Uterus (tissue), 4 donors: ENCODE data around the gene MYO19. TPM values are rescaled to one million over a fixed set of nuclear protein-coding genes. Genes with fewer than 3 reads are reported as not detected.

Source experiments
- DNase-seq, 2 donors: peaks; one replicate each; pipeline ENCODE4 v3.0.0-alpha.2; 2019 to 2020
- H3K27ac ChIP-seq, 2 donors: fragments of 200-600 bp; sonication (generic); 1 replicate in 1 of 2; 2 replicates in 1 of 2; pipeline ENCODE4 v1.5.1; 2016 to 2018
- H3K27me3 ChIP-seq, 2 donors: fragments of 200-600 bp; sonication (generic); one replicate each; pipeline ENCODE4 v1.5.1; 2018 to 2019; ENCODE audit warnings: control low read depth in 1 of 2
- H3K36me3 ChIP-seq, 2 donors: fragments of 200-600 bp; sonication (generic); one replicate each; pipeline ENCODE4 v1.5.1; 2019; ENCODE audit warnings: control low read depth in 1 of 2
- H3K4me1 ChIP-seq, 2 donors: fragments of 200-600 bp; sonication (generic); one replicate each; pipeline ENCODE4 v1.5.1; 2018 to 2019; ENCODE audit warnings: control low read depth in 1 of 2
- H3K4me3 ChIP-seq, 2 donors: fragments of 200-600 bp; sonication (generic); 1 replicate in 1 of 2; 2 replicates in 1 of 2; pipeline ENCODE4 v1.5.1; 2018 to 2019; ENCODE audit warnings: mild to moderate bottlenecking in 1 of 2
- H3K9me3 ChIP-seq, 2 donors: fragments of 200-600 bp; sonication (generic); one replicate each; pipeline ENCODE4 v1.5.1; 2019; ENCODE audit warnings: control low read depth in 1 of 2
- POLR2A ChIP-seq, 2 donors: fragments of 450-650 bp; IDR thresholded peaks; one replicate each; pipeline ENCODE4 v1.6.1; 2016; ENCODE audit warnings: antibody characterized with exemption in 2 of 2, mild to moderate bottlenecking in 1 of 2, moderate library complexity in 1 of 2
- intact Hi-C: fragments of 100-400 bp; cut with DNase I; formaldehyde crosslinking; loops from one replicate; pipeline ENCODE4 v1.15.1; 2023; ENCODE audit warnings: low total_unique reads
- total RNA-seq, 4 donors: library from RNA; depleted of rRNA in 3 of 4; stranded (reverse); fragments of >200 nt in 3 of 4; gene quantifications; one replicate each; pipeline versions ENCODE4 v1.1.0 to v1.2.4, GENCODE V29; 2014 to 2023
- TF ChIP-seq, protein P1 (sequence below), 4 experiments: fragments of 200-600 bp in 2 of 4; fragments of 450-650 bp in 2 of 4; sonication (generic) in 2 of 4; IDR thresholded peaks; one replicate each; pipeline ENCODE4 v1.5.1; 2016 to 2019; ENCODE audit warnings: antibody characterized with exemption in 4 of 4, mild to moderate bottlenecking in 2 of 4, moderate library complexity in 1 of 4
- donor health status: DM: yes; HTN: yes; CAD: no.

Gene MYO19
- total RNA-seq, 4 donors from 2014 or later: 7.9 to 69.7 (median 48.5) TPM

DNA sequence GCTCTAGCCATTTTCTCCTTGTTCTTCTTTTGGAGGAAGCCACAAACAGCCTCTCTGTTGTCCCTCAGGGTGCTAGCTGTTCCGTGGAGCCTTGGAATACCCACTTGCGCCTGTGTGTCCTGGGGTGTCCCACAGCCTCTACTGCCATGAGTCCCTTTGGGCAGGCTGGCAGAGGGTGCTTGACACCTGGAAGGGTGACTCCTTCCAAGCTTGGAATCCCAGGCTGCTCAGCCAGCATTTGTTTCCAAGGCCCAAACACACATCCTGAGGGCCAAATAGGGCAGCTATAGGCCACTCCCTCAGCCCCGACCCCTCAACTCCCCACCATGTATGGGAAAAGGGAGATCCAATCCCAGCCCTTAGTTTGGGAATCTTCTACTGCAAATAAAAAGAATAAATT is 33.3 kb downstream of the MYO19 start:
- Histone ChIP-seq H3K27ac (no peak overlapping the region), H3K4me1 (no peaks in the 10 kb centered on the region), H3K9me3 (no peaks in the 10 kb centered on the region), H3K4me3 (no peak overlapping the region), H3K27me3 (no peaks in the 10 kb centered on the region), H3K36me3 (no peaks in the 10 kb centered on the region)
- TF ChIP-seq, protein P1, sequence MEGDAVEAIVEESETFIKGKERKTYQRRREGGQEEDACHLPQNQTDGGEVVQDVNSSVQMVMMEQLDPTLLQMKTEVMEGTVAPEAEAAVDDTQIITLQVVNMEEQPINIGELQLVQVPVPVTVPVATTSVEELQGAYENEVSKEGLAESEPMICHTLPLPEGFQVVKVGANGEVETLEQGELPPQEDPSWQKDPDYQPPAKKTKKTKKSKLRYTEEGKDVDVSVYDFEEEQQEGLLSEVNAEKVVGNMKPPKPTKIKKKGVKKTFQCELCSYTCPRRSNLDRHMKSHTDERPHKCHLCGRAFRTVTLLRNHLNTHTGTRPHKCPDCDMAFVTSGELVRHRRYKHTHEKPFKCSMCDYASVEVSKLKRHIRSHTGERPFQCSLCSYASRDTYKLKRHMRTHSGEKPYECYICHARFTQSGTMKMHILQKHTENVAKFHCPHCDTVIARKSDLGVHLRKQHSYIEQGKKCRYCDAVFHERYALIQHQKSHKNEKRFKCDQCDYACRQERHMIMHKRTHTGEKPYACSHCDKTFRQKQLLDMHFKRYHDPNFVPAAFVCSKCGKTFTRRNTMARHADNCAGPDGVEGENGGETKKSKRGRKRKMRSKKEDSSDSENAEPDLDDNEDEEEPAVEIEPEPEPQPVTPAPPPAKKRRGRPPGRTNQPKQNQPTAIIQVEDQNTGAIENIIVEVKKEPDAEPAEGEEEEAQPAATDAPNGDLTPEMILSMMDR (IDR thresholded peaks at IDR 0.05): no peak
- no peak for TF ChIP-seq POLR2A (IDR thresholded peaks at IDR 0.05)
- no peak for DNase-seq
- intact Hi-C loops: no loop called here

DNA sequence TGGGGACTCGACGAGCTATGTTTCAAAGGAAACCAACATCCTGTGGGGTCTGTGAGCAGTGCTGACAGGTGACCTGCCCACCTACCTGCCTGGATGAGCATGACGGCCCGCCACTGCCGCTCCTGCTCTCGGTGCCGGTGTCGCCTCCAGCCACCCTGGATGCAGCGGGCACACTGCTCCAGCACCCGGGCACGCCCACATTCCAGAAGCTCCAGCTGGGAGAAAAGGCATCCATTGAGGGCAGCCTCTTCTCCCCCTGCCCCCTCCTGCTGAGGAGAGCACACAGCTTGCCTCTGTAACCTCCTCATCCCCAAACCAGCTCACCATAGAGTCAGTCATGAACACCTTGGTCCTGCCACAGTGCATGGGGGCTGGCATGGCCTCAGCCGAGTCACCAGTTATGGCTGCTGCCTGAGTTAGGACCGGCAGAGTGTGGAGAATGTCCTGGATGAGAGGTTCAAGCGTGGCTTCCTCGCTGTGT is 33.9 kb downstream of the MYO19 start:
- Histone ChIP-seq H3K27me3 (no peaks in the 10 kb centered on the region), H3K36me3 (no peaks in the 10 kb centered on the region), H3K27ac (no peak overlapping the region), H3K4me3 (no peak overlapping the region), H3K9me3 (no peaks in the 10 kb centered on the region), H3K4me1 (no peaks in the 10 kb centered on the region)
- no peak for TF ChIP-seq POLR2A (IDR thresholded peaks at IDR 0.05)
- TF ChIP-seq, protein P1 (IDR thresholded peaks at IDR 0.05): no peak
- no peak for DNase-seq
- intact Hi-C loops: no loop called here

DNA sequence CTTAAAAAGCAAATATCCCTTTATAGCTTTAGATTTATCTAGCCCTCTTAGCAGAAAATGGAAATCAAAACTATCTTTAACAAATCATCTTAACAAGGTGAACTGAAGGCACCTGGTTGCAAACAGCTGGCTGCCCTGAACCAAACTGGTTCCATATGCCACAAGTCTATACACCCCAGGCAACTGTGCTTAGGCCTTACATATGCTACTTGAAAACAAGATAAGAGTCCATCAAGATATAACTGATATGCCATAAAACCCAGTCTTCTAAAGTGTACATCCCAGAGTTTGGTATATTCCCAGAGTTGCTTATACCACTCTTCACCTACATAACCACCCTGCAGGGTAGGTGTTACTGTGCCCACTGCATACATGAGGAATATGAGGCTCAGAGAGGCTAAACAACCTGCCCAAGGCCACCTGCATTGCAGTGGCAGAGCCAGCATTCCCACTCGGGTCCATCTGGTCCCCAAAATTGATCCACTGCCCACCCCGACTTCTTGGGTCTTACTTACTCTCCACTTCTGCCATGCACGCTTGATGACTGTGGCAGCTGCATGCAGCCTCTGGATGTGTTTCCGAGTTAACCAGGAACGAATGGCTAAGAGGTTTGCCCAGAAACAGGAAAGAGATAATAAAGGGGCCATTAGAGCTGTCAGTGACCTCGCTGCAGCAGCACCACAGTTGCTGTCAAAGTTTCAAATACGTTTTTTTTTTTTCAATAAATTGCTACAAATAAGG is 35.9 kb downstream of the MYO19 start:
- Histone ChIP-seq H3K27me3 (no peaks in the 10 kb centered on the region), H3K9me3 (no peaks in the 10 kb centered on the region), H3K4me1 (no peaks in the 10 kb centered on the region), H3K27ac (no peak overlapping the region), H3K36me3 (no peaks in the 10 kb centered on the region), H3K4me3 (no peak overlapping the region)
- intact Hi-C loops: no loop called here
- TF ChIP-seq, protein P1 (IDR thresholded peaks at IDR 0.05): no peak
- TF ChIP-seq POLR2A (IDR thresholded peaks at IDR 0.05): no peak
- DNase-seq: no peak

DNA sequence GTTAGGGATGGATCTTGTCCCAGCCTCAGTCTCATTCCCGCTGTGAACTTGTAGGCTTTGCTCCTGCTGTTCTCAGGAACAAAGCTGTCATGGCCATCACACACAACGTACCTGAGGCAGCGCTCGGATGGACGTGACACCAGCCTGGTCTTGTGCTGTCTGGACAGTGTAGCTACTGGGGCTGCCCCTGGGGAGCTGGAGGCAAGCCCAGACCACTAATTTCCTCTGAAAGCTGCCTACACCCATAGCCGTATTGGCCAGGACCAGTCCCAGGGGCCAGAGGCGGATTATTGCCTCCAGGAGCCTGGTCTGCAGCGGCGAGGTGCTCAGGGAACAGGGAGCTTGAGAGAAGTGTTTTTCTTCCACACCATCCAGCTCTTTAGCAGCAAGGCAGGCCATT is 36.5 kb downstream of the MYO19 start:
- intact Hi-C loops: no loop called here
- Histone ChIP-seq H3K4me1 (no peaks in the 10 kb centered on the region), H3K4me3 (no peak overlapping the region), H3K27me3 (no peaks in the 10 kb centered on the region), H3K36me3 (no peaks in the 10 kb centered on the region), H3K27ac (no peak overlapping the region), H3K9me3 (no peaks in the 10 kb centered on the region)
- no peak for DNase-seq
- TF ChIP-seq, protein P1 (IDR thresholded peaks at IDR 0.05): no peak
- TF ChIP-seq POLR2A (IDR thresholded peaks at IDR 0.05): no peak

DNA sequence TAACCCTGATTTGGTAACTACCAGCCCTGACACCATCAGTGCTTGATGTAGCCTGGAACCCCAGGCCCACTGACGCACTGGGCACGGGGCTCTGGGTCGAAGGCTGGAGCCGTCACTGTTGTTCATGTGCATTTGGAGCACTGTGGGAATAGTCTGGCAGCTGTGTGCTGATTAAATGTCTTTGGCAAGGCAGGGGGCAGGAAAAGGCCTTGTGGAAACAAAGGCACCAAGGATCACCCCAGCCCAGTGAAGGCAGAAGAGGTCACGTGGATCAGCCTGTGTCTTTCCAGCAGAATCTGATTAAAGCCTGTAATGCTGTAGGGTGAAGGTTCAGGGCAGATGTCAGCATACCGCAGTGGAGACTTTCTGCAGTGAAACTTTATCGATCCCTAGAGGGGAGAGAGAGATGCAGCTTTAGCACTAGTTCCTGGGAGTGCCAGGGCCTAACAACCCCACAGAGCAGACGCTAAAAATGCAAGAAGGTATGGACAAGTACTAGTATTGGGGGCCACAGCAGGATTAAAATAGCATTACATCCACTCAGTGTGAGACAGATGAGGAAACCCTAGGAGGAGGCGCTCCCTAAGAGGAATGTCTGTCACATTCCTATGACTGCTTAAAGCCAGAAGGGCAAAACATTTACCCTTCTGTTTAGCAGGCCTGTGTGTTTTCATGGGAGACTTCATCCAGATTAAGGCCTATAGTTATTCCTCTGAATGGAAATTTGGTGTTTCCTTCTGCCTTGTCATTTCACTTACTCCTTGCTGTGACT is 38.5 kb downstream of the MYO19 start:
- no peaks in the 10 kb centered on the region for H3K36me3 ChIP-seq

More for the DNA sequence above, 38.5 kb downstream of the MYO19 start:
- no peaks in the 10 kb centered on the region for H3K27me3 ChIP-seq
- H3K9me3 ChIP-seq: no peaks in the 10 kb centered on the region
- H3K27ac ChIP-seq: no peak overlapping the region
- intact Hi-C loops: no loop called here
- no peaks in the 10 kb centered on the region for H3K4me1 ChIP-seq
- no peak for DNase-seq
- H3K4me3 ChIP-seq: no peak overlapping the region
- TF ChIP-seq, protein P1 (IDR thresholded peaks at IDR 0.05): no peak
